ENCODE data around the gene ARID3B. TPM values are rescaled to one million over a fixed set of nuclear protein-coding genes. Genes with fewer than 3 reads are reported as not detected.

Gene ARID3B
- total and polyA plus RNA-seq, 2 of the 13 experiments (the other 11 are each of a cell fraction or from before 2014, with no cell fraction given), result 5.3 to 12.8 TPM

- no peak; the same call in 1 of the 2 replicates for TF ChIP-seq ETV5 (CRISPR knock-in tag; IDR thresholded peaks at IDR 0.05; ENCODE audit: borderline replicate concordance)
- no peak for TF ChIP-seq GPBP1L1 (CRISPR knock-in tag; IDR thresholded peaks at IDR 0.05)
- TF ChIP-seq ISL2 (CRISPR knock-in tag; IDR thresholded peaks at IDR 0.05), result 0 out of 2 replicates have a peak, but pooled peaks have one; percentile 20
- TF ChIP-seq TBX3 (IDR thresholded peaks at IDR 0.05; ENCODE audit: borderline replicate concordance), result no peak
- no peak for TF ChIP-seq CEBPG (CRISPR knock-in tag; IDR thresholded peaks at IDR 0.05)
- no peak for TF ChIP-seq SRSF4 (IDR thresholded peaks at IDR 0.05; ENCODE audit: low read depth, low read length, poor library complexity, severe bottlenecking)
- TF ChIP-seq ZNF317 (CRISPR knock-in tag; IDR thresholded peaks at IDR 0.05), result peak; percentile 87
- no peak for TF ChIP-seq SATB2 (CRISPR knock-in tag; IDR thresholded peaks at IDR 0.05)
- no peak for TF ChIP-seq ZXDC (CRISPR knock-in tag; IDR thresholded peaks at IDR 0.05)
- no peak for TF ChIP-seq PLRG1 (conservative IDR thresholded peaks at IDR 0.05)
- peak; percentile 81; the same call in 1 of the 2 replicates for TF ChIP-seq ZNF331 (CRISPR knock-in tag; IDR thresholded peaks at IDR 0.05)
- no peak for TF ChIP-seq PBX3 (CRISPR knock-in tag; IDR thresholded peaks at IDR 0.05; ENCODE audit: borderline replicate concordance)
- TF ChIP-seq MTA1 (CRISPR knock-in tag; IDR thresholded peaks at IDR 0.05; ENCODE audit: borderline replicate concordance), result no peak
- TF ChIP-seq ZNF264 (CRISPR knock-in tag; IDR thresholded peaks at IDR 0.05), result no peak; the same call in 1 of the 2 replicates
- TF ChIP-seq ZNF816 (CRISPR knock-in tag; IDR thresholded peaks at IDR 0.05; ENCODE audit: borderline replicate concordance), result no peak
- TF ChIP-seq SALL2 (CRISPR knock-in tag; IDR thresholded peaks at IDR 0.05), result no peak; the same call in 1 of the 2 replicates
- peak; percentile 21; the same call in 1 of the 2 replicates for TF ChIP-seq ZBTB33 (CRISPR knock-in tag; IDR thresholded peaks at IDR 0.05)
- TF ChIP-seq GTF2F1 (IDR thresholded peaks at IDR 0.05; ENCODE audit: low read length), result no peak
- TF ChIP-seq JUN (CRISPR knock-in tag; IDR thresholded peaks at IDR 0.05), result no peak
- no peak for TF ChIP-seq IKZF4 (CRISPR knock-in tag; IDR thresholded peaks at IDR 0.05; ENCODE audit: borderline replicate concordance, low read depth, not compliant biosample characterization)
- TF ChIP-seq NONO (IDR thresholded peaks at IDR 0.05), result no peak
- peak; percentile 88 for TF ChIP-seq NONO (CRISPR knock-in tag; conservative IDR thresholded peaks at IDR 0.05)
Observed at GRCh38 chr15:74598126-74598842, 57.3 kb downstream of the ARID3B start (continued).

All from HepG2 (cell line).